Measurements from ENCODE around the gene SFXN3. TPM values are rescaled to one million over a fixed set of nuclear protein-coding genes. Genes with fewer than 3 reads are reported as not detected.

SFXN3 gene
- total and polyA plus RNA-seq, 9 donors = 20.2 to 51.5 (median 28.6) TPM

- Histone ChIP-seq H3K9me3 (no peaks in the 10 kb centered on the region), H3K36me3 (no peaks in the 10 kb centered on the region), H3K4me3 (no peak overlapping the region), H3K4me1 (ENCODE audit: insufficient read depth) (no peaks in the 10 kb centered on the region), H3K27ac (no peak overlapping the region), H3K27me3 (no peaks in the 10 kb centered on the region)
- 65 to 75% (median 74%) methylated on average over 7 of the region's 7 CpGs for WGBS, 3 donors
- peak in 1 of 5 donors; percentile 17 for DNase-seq
- TF ChIP-seq POLR2A (IDR thresholded peaks at IDR 0.05) (no peak), EP300 (IDR thresholded peaks at IDR 0.05) (no peak), CTCF (IDR thresholded peaks at IDR 0.05) (no peak)
- intact Hi-C loops (cut with DNase I) = no loop called here
These were observed 2.3 kb upstream of the SFXN3 start for GRCh38 chr10:101028446-101029337.

- no peaks in the 10 kb centered on the region for H3K36me3 ChIP-seq
- H3K27ac ChIP-seq = no peak overlapping the region
- DNase-seq = peak in 2 of 5 donors; percentile 41 to 54
- no peak overlapping the region for H3K4me3 ChIP-seq
- H3K27me3 ChIP-seq = no peaks in the 10 kb centered on the region
- intact Hi-C loops (cut with DNase I) = loop anchor here in 1 of 4 donors (5.0 kb wide), 1 partner anchor 38 kb away; no protein-coding TSS in a partner anchor
- H3K4me1 ChIP-seq (ENCODE audit: insufficient read depth) = no peaks in the 10 kb centered on the region
- WGBS, 3 donors = 51 to 54% (median 54%) methylated on average over 19 to 27 of the region's 27 CpGs
- no peaks in the 10 kb centered on the region for H3K9me3 ChIP-seq
- TF ChIP-seq POLR2A (IDR thresholded peaks at IDR 0.05) = no peak
- no peak for TF ChIP-seq EP300 (IDR thresholded peaks at IDR 0.05)
- TF ChIP-seq CTCF (IDR thresholded peaks at IDR 0.05) = no peak
These were observed 1.3 kb upstream of the SFXN3 start for GRCh38 chr10:101029520-101030295.

- Histone ChIP-seq H3K27ac (peak overlapping the region in 1 of 2 donors; percentile 91), H3K36me3 (no peaks in the 10 kb centered on the region), H3K27me3 (no peaks in the 10 kb centered on the region), H3K9me3 (no peaks in the 10 kb centered on the region), H3K4me1 (ENCODE audit: insufficient read depth) (no peaks in the 10 kb centered on the region), H3K4me3 (peak overlapping the region; percentile 62)
- no peak for DNase-seq
- intact Hi-C loops (cut with DNase I) = loop anchor here in 1 of 4 donors (5.0 kb wide), 1 partner anchor 37 kb away; no protein-coding TSS in a partner anchor
- WGBS, 3 donors = 6 to 12% (median 7%) methylated on average over 8 to 25 of the region's 25 CpGs
- no peak for TF ChIP-seq CTCF (IDR thresholded peaks at IDR 0.05)
- no peak for TF ChIP-seq EP300 (IDR thresholded peaks at IDR 0.05)
- TF ChIP-seq POLR2A (IDR thresholded peaks at IDR 0.05) = no peak
These were observed 422 bp upstream of the SFXN3 start for GRCh38 chr10:101030496-101031127.
